SH-SY5Y (cell line): ENCODE results near the gene SCAPER.

ENCODE experiments used
- GATA2 ChIP-seq: IDR thresholded peaks from 2 replicates; pipeline ENCODE4 v1.6.1; 2011; ENCODE audit warnings: mild to moderate bottlenecking, low read depth, low read length
- GATA3 ChIP-seq: IDR thresholded peaks from 2 replicates; pipeline ENCODE4 v1.6.1; 2011; ENCODE audit warnings: low read depth, mild to moderate bottlenecking, low read length, moderate library complexity

- TF ChIP-seq GATA2 (no peak), GATA3 (no peak)
Measured at GRCh38 chr15:76764004-76764403, 141.1 kb downstream of the SCAPER start.
